HCT116 (cell line): ENCODE results near the gene BRI3BP. TPM values are rescaled to one million over a fixed set of nuclear protein-coding genes. Genes with fewer than 3 reads are reported as not detected.

Source experiments
- ATAC-seq: fragments of 200-7000 bp; cut with Tn5 transposase; 2 replicates; pipeline ENCODE4 v1.9.1; 2020; ENCODE audit warnings: mild to moderate bottlenecking, moderate library complexity
- BruUV-seq: library from RNA; stranded (reverse); fragments of 400-500 nt; replicated peaks from 2 replicates; lab custom pipeline; 2021; lab: Mats Ljungman, UMichigan
- CTCF ChIA-PET: fragments of 300-600 bp; sonication (Branson Sonifier 250); formaldehyde crosslinking; loops from one replicate; lab custom pipeline; 2021; ENCODE audit warnings: antibody characterized with exemption; lab: Charles Lee
- POLR2A ChIA-PET: fragments of 300-600, 350-600 bp; sonication (Branson Sonifier 250); formaldehyde crosslinking; loops from one replicate; lab custom pipeline; 2021; ENCODE audit warnings: antibody characterized with exemption; lab: Charles Lee
- RAD21 ChIA-PET, 2 experiments: fragments of 300-600 bp; sonication (Branson Sonifier 250); formaldehyde crosslinking; loops; one replicate each; lab custom pipeline; 2023; ENCODE audit warnings: low total read pairs in 2 of 2; ENCODE audit not compliant: uncharacterized antibody in 2 of 2, unreplicated experiment in 2 of 2, low non-redundant PET in 1 of 2; lab: Charles Lee
- DNase-seq: peaks from one replicate; pipeline ENCODE4 v3.0.0-alpha.2; 2010; ENCODE audit warnings: low read depth, low spot score
- H2AFZ ChIP-seq: fragments of 200-600 bp; shearing (Covaris generic), sonication (generic); 2 replicates; pipeline ENCODE4 v1.6.1; 2017; ENCODE audit warnings: low read depth, mixed run types, mixed read lengths, antibody characterized with exemption, low read length; ENCODE audit not compliant: poor library complexity, severe bottlenecking
- H3K27ac ChIP-seq: 2 replicates; pipeline ENCODE4 v1.5.1; 2012; ENCODE audit warnings: low read depth, low read length
- H3K27me3 ChIP-seq: fragments of 200-600 bp; sonication (generic); 2 replicates; pipeline ENCODE4 v1.6.1; 2016; ENCODE audit warnings: mixed run types, low read length, mixed read lengths; ENCODE audit not compliant: insufficient read depth
- H3K36me3 ChIP-seq, 2 experiments: fragments of 200-500 bp in 1 of 2; fragments of 200-600 bp in 1 of 2; sonication (Bioruptor generic) in 1 of 2; sonication (generic) in 1 of 2; 2 replicates each; pipeline versions ENCODE4 v1.5.1 to v1.6.1; 2014 to 2016; ENCODE audit warnings: low read length in 2 of 2, inconsistent platforms in 1 of 2, mixed read lengths in 1 of 2, mixed run types in 1 of 2; ENCODE audit not compliant: insufficient read depth in 2 of 2, control insufficient read depth in 1 of 2
- H3K4me1 ChIP-seq, 2 experiments: fragments of 200-600 bp in 1 of 2; sonication (generic) in 1 of 2; 2 replicates each; pipeline versions ENCODE4 v1.5.1 to v1.6.1; 2012 to 2017; ENCODE audit warnings: low read length in 2 of 2, inconsistent platforms in 1 of 2, mild to moderate bottlenecking in 1 of 2, mixed read lengths in 1 of 2, mixed run types in 1 of 2, moderate library complexity in 1 of 2; ENCODE audit not compliant: insufficient read depth in 2 of 2, control insufficient read depth in 1 of 2
- H3K4me2 ChIP-seq: fragments of 200-600 bp; sonication (generic); 2 replicates; pipeline ENCODE4 v1.6.1; 2017; ENCODE audit warnings: mixed run types, low read length, mixed read lengths
- H3K4me3 ChIP-seq, 2 experiments: fragments of 200-600 bp in 1 of 2; sonication (generic) in 1 of 2; replicated peaks in 1 of 2; 2 replicates each; pipeline ENCODE4 v1.5.1; 2011 to 2016; ENCODE audit warnings: low read length in 2 of 2, control low read depth in 1 of 2, low read depth in 1 of 2, mild to moderate bottlenecking in 1 of 2, mixed read lengths in 1 of 2, mixed run types in 1 of 2
- H3K79me2 ChIP-seq: fragments of 200-600 bp; sonication (generic); 2 replicates; pipeline ENCODE4 v1.6.1; 2017; ENCODE audit warnings: mild to moderate bottlenecking, mixed run types, low read length, moderate library complexity, mixed read lengths; ENCODE audit not compliant: insufficient read depth
- H3K9ac ChIP-seq: fragments of 200-600 bp; sonication (generic); 2 replicates; pipeline ENCODE4 v1.6.1; 2016; ENCODE audit warnings: low read length, mixed read lengths
- H3K9me2 ChIP-seq: fragments of 200-600 bp; sonication (generic), shearing (Covaris generic); 2 replicates; pipeline ENCODE4 v1.6.1; 2017; ENCODE audit warnings: mixed run types, mild to moderate bottlenecking, moderate library complexity; ENCODE audit not compliant: insufficient read depth
- H3K9me3 ChIP-seq, 2 experiments: fragments of 200-500 bp in 1 of 2; fragments of 200-600 bp in 1 of 2; sonication (Bioruptor generic) in 1 of 2; sonication (generic) in 1 of 2; 2 replicates each; pipeline ENCODE4 v1.6.1; 2014 to 2017; ENCODE audit warnings: low read length in 2 of 2, mixed read lengths in 2 of 2, inconsistent platforms in 1 of 2, low read depth in 1 of 2, mild to moderate bottlenecking in 1 of 2, mixed run types in 1 of 2, moderate library complexity in 1 of 2; ENCODE audit not compliant: control insufficient read depth in 1 of 2, insufficient read depth in 1 of 2
- H4K20me1 ChIP-seq: fragments of 200-600 bp; sonication (generic), shearing (Covaris generic); 2 replicates; pipeline ENCODE4 v1.6.1; 2017; ENCODE audit warnings: mixed run types, mild to moderate bottlenecking, moderate library complexity; ENCODE audit not compliant: insufficient read depth
- CEBPB ChIP-seq: IDR thresholded peaks from 2 replicates; pipeline ENCODE4 v1.6.1; 2012; ENCODE audit warnings: low read depth
- POLR2A ChIP-seq: IDR thresholded peaks from 2 replicates; pipeline ENCODE4 v1.7.0; 2011; ENCODE audit warnings: borderline replicate concordance; ENCODE audit not compliant: insufficient read depth, insufficient read length; ENCODE audit errors: extremely low read depth
- SIN3A ChIP-seq: IDR thresholded peaks from 2 replicates; pipeline ENCODE4 v1.6.1; 2012; ENCODE audit warnings: low read depth
- SP1 ChIP-seq: IDR thresholded peaks from 2 replicates; pipeline ENCODE4 v1.6.1; 2012; ENCODE audit warnings: low read depth
- SRF ChIP-seq: IDR thresholded peaks from 2 replicates; pipeline ENCODE4 v1.6.1; 2012; ENCODE audit warnings: low read depth
- intact Hi-C: fragments of 100-400 bp; cut with micrococcal nuclease; formaldehyde crosslinking; loops from 2 replicates; pipeline ENCODE4 v1.10.0; 2022
- total RNA-seq: library from RNA; stranded (reverse); gene quantifications from one replicate; pipeline ENCODE4 v1.2.1, GENCODE V29; 2021; ENCODE audit not compliant: unreplicated experiment
- TF ChIP-seq, protein P1 (sequence below): IDR thresholded peaks from 2 replicates; pipeline ENCODE4 v1.6.1; 2012; ENCODE audit warnings: low read depth
- TF ChIP-seq, protein P2 (sequence below), 3 experiments: fragments of 200-600 bp in 1 of 3; sonication (generic) in 1 of 3; IDR thresholded peaks in 2 of 3; conservative IDR thresholded peaks in 1 of 3; 2 replicates each; pipeline ENCODE4 v1.5.1; 2012 to 2017; ENCODE audit warnings: low read depth in 2 of 3, low read length in 2 of 3, antibody characterized with exemption in 1 of 3, borderline replicate concordance in 1 of 3, control low read depth in 1 of 3, mild to moderate bottlenecking in 1 of 3, mixed read lengths in 1 of 3, mixed run types in 1 of 3, moderate library complexity in 1 of 3; ENCODE audit not compliant: insufficient read depth in 1 of 3

BRI3BP gene
- total RNA-seq, 1 experiment from 2014 or later: 40.1 TPM

DNA sequence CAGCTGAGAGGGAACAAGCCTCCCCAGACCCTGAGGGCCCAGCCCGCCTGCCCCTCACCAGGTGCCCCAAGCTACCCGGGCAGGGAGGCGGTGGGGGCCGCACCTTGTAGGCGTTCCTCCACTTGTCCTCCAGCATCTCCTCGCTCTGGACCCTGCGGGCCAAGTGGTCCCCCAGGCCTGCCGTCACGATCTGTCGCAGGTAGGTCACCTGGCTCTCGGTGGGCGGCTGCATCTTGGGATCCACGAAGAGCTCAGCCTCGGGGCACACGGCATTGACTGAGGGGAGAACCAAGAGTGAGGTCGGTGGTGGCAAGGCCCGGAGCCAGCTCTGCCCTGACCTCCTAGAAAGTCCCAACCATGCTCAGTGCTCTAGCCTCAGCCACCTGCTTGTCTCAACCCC, 41.1 kb upstream of the BRI3BP start:
- no peaks in the 10 kb centered on the region for H3K4me1 ChIP-seq
- POLR2A ChIA-PET: interaction anchor here (1.2 kb wide), 1 partner anchor 11 kb away, joined by 3 read pairs; no protein-coding TSS in a partner anchor

More for the DNA sequence above, 41.1 kb upstream of the BRI3BP start:
- H3K27me3 ChIP-seq: no peaks in the 10 kb centered on the region
- ChIA-PET CTCF (no interaction called here), RAD21 (no interaction called here)
- H3K79me2 ChIP-seq: no peaks in the 10 kb centered on the region
- H3K4me2 ChIP-seq: no peak overlapping the region
- no peaks in the 10 kb centered on the region for H3K9me2 ChIP-seq
- no TSS peak for BruUV-seq
- no peaks in the 10 kb centered on the region for H3K9me3 ChIP-seq
- H3K9ac ChIP-seq: no peak overlapping the region
- H4K20me1 ChIP-seq: no peaks in the 10 kb centered on the region
- no peak for TF ChIP-seq SP1
- TF ChIP-seq, protein P1, sequence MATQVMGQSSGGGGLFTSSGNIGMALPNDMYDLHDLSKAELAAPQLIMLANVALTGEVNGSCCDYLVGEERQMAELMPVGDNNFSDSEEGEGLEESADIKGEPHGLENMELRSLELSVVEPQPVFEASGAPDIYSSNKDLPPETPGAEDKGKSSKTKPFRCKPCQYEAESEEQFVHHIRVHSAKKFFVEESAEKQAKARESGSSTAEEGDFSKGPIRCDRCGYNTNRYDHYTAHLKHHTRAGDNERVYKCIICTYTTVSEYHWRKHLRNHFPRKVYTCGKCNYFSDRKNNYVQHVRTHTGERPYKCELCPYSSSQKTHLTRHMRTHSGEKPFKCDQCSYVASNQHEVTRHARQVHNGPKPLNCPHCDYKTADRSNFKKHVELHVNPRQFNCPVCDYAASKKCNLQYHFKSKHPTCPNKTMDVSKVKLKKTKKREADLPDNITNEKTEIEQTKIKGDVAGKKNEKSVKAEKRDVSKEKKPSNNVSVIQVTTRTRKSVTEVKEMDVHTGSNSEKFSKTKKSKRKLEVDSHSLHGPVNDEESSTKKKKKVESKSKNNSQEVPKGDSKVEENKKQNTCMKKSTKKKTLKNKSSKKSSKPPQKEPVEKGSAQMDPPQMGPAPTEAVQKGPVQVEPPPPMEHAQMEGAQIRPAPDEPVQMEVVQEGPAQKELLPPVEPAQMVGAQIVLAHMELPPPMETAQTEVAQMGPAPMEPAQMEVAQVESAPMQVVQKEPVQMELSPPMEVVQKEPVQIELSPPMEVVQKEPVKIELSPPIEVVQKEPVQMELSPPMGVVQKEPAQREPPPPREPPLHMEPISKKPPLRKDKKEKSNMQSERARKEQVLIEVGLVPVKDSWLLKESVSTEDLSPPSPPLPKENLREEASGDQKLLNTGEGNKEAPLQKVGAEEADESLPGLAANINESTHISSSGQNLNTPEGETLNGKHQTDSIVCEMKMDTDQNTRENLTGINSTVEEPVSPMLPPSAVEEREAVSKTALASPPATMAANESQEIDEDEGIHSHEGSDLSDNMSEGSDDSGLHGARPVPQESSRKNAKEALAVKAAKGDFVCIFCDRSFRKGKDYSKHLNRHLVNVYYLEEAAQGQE: no peak
- no peak for TF ChIP-seq CEBPB
- TF ChIP-seq POLR2A: no peak
- TF ChIP-seq SIN3A: no peak
- TF ChIP-seq SRF: no peak
- TF ChIP-seq, protein P2, sequence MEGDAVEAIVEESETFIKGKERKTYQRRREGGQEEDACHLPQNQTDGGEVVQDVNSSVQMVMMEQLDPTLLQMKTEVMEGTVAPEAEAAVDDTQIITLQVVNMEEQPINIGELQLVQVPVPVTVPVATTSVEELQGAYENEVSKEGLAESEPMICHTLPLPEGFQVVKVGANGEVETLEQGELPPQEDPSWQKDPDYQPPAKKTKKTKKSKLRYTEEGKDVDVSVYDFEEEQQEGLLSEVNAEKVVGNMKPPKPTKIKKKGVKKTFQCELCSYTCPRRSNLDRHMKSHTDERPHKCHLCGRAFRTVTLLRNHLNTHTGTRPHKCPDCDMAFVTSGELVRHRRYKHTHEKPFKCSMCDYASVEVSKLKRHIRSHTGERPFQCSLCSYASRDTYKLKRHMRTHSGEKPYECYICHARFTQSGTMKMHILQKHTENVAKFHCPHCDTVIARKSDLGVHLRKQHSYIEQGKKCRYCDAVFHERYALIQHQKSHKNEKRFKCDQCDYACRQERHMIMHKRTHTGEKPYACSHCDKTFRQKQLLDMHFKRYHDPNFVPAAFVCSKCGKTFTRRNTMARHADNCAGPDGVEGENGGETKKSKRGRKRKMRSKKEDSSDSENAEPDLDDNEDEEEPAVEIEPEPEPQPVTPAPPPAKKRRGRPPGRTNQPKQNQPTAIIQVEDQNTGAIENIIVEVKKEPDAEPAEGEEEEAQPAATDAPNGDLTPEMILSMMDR (IDR thresholded peaks at IDR 0.05 in 2 of 3, conservative IDR thresholded peaks at IDR 0.05 in 1 of 3; ENCODE audit: borderline replicate concordance in 1 of 3, insufficient read depth in 1 of 3, low read depth in 2 of 3, low read length in 2 of 3): no peak
- no peak for DNase-seq
- H3K4me3 ChIP-seq: no peak overlapping the region
- no peak for ATAC-seq
- H3K27ac ChIP-seq: no peak overlapping the region
- no peak overlapping the region for H2AFZ ChIP-seq
- H3K36me3 ChIP-seq: peaks cover 24 to 33% of the 10 kb centered on the region in 2 experiments; a peak in 3 of 4 replicates
- intact Hi-C loops: no loop called here
